ENCODE data around the gene SYT5. TPM values are rescaled to one million over a fixed set of nuclear protein-coding genes. Genes with fewer than 3 reads are reported as not detected.
A peak's percentile ranks its signal among the peaks of the same experiment; 100 is the strongest.

The SYT5 gene
- total and polyA plus RNA-seq, 9 of the 15 experiments (the other 6 are each of a cell fraction or from before 2014, with no cell fraction given) = 1.3 to 20.9 (median 8.8) TPM

GRCh38 chr19:55160128-55160985 lies 19.7 kb downstream of the SYT5 start (continued):
- TF ChIP-seq POLR3A (IDR thresholded peaks at IDR 0.05; ENCODE audit: borderline replicate concordance, extremely low read depth, insufficient read depth, insufficient read length) = no peak
- no peak for TF ChIP-seq HDGF (IDR thresholded peaks at IDR 0.05)
- no peak for TF ChIP-seq ZNF12 (CRISPR knock-in tag; IDR thresholded peaks at IDR 0.05)
- no peak for TF ChIP-seq TAF7 (tag; IDR thresholded peaks at IDR 0.05)
- no peak for TF ChIP-seq FOS (IDR thresholded peaks at IDR 0.05; ENCODE audit: extremely low read depth, insufficient read length)
- no peak for TF ChIP-seq ZNF639 (CRISPR knock-in tag; conservative IDR thresholded peaks at IDR 0.05 in 1 of 2, IDR thresholded peaks at IDR 0.05 in 1 of 2)
- peak; percentile 21 for TF ChIP-seq ZFP36 (IDR thresholded peaks at IDR 0.05; ENCODE audit: low read depth, low read length, partially characterized antibody)
- no peak for TF ChIP-seq HMG20B (CRISPR knock-in tag; IDR thresholded peaks at IDR 0.05)
- no peak for TF ChIP-seq CEBPB (tag; IDR thresholded peaks at IDR 0.05)
- TF ChIP-seq CEBPG (CRISPR knock-in tag; IDR thresholded peaks at IDR 0.05) = no peak
- no peak for TF ChIP-seq CEBPG (tag; conservative IDR thresholded peaks at IDR 0.05 in 1 of 2, IDR thresholded peaks at IDR 0.05 in 1 of 2)
- no peak for TF ChIP-seq SRSF1 (IDR thresholded peaks at IDR 0.05; ENCODE audit: low read depth, low read length)
- TF ChIP-seq PCBP1 (IDR thresholded peaks at IDR 0.05; ENCODE audit: low read depth, low read length, poor library complexity, severe bottlenecking) = no peak
- no peak for TF ChIP-seq MYBL2 (IDR thresholded peaks at IDR 0.05; ENCODE audit: low read depth)
- TF ChIP-seq MYBL2 (CRISPR knock-in tag; IDR thresholded peaks at IDR 0.05; ENCODE audit: borderline replicate concordance) = no peak
- TF ChIP-seq MAFG (tag; conservative IDR thresholded peaks at IDR 0.05) = no peak
- TF ChIP-seq ZKSCAN8 (CRISPR knock-in tag; IDR thresholded peaks at IDR 0.05) = no peak
- peak; percentile 94 for TF ChIP-seq XRCC5 (IDR thresholded peaks at IDR 0.05; ENCODE audit: low read depth, low read length)
- TF ChIP-seq CBFA2T3 (IDR thresholded peaks at IDR 0.05) = no peak
- no peak for TF ChIP-seq ZC3H11A (IDR thresholded peaks at IDR 0.05; ENCODE audit: low read depth, low read length)
- TF ChIP-seq ZNF79 (CRISPR knock-in tag; IDR thresholded peaks at IDR 0.05; ENCODE audit: low read depth) = no peak
- no peak for TF ChIP-seq HDAC6 (IDR thresholded peaks at IDR 0.05; ENCODE audit: low read depth, low read length)
- TF ChIP-seq SUPT5H (IDR thresholded peaks at IDR 0.05) = no peak
- TF ChIP-seq GATAD2B (IDR thresholded peaks at IDR 0.05; ENCODE audit: borderline replicate concordance) = no peak
- no peak for TF ChIP-seq ATF3 (IDR thresholded peaks at IDR 0.05)
- TF ChIP-seq ATF3 (CRISPR knock-in tag; conservative IDR thresholded peaks at IDR 0.05) = 0 out of 2 replicates have a peak, but pooled peaks have one; percentile 53
- TF ChIP-seq ZNF696 (CRISPR knock-in tag; conservative IDR thresholded peaks at IDR 0.05) = no peak
- TF ChIP-seq CTBP1 (IDR thresholded peaks at IDR 0.05; ENCODE audit: borderline replicate concordance) = peak; percentile 95
- peak; percentile 46; the same call in 1 of the 2 replicates for TF ChIP-seq STAG1 (CRISPR knock-in tag; IDR thresholded peaks at IDR 0.05; ENCODE audit: borderline replicate concordance)
- TF ChIP-seq LEF1 (IDR thresholded peaks at IDR 0.05) = no peak
